ENCODE measurements around the gene PKD2L1.
"Not testable (repeated sequence)": the region's sequence is repeated elsewhere in the genome, so short reads cannot be mapped to it uniquely, and the experiment has no call there.

GRCh38 chr10:100276971-100277370, 53.1 kb downstream of the PKD2L1 start:
- not testable (repeated sequence) for TF ChIP-seq POLR2A, CTCF, EP300 (IDR thresholded peaks at IDR 0.05)
